Activated CD4-positive, alpha-beta T cell treated with anti-CD3 and anti-CD28 coated beads, Interleukin-2, amount 10 ng/mL, durations not matched to agents 24 days and 14 days (primary cell): ENCODE data around the gene ZFYVE21. TPM values are rescaled to one million over a fixed set of nuclear protein-coding genes. Genes with fewer than 3 reads are reported as not detected.

ENCODE experiments used
- DNase-seq: peaks from one replicate; pipeline ENCODE4 v3.0.0; 2022
- H3K27ac Mint-ChIP-seq: one replicate; pipeline ENCODE4 v1.8.0; 2022; ENCODE audit warnings: mild to moderate bottlenecking, mixed read lengths
- H3K27me3 Mint-ChIP-seq: one replicate; pipeline ENCODE4 v1.8.0; 2022; ENCODE audit warnings: mixed read lengths
- H3K36me3 Mint-ChIP-seq: one replicate; pipeline ENCODE4 v1.8.0; 2022; ENCODE audit warnings: low read depth, mild to moderate bottlenecking, mixed read lengths
- H3K4me1 Mint-ChIP-seq: one replicate; pipeline ENCODE4 v1.8.0; 2021; ENCODE audit warnings: mixed read lengths
- H3K4me3 Mint-ChIP-seq: one replicate; pipeline ENCODE4 v1.8.0; 2022; ENCODE audit warnings: mild to moderate bottlenecking, moderate library complexity, mixed read lengths
- H3K9me3 Mint-ChIP-seq: one replicate; pipeline ENCODE4 v1.8.0; 2021; ENCODE audit warnings: mixed read lengths
- intact Hi-C: fragments of 100-400 bp; cut with micrococcal nuclease; formaldehyde crosslinking; loops from one replicate; pipeline ENCODE4 v1.15.1; 2023
- total RNA-seq: library from RNA; stranded (reverse); gene quantifications from 2 replicates; pipeline ENCODE4 v1.2.3, GENCODE V29; 2022

Gene ZFYVE21
- total RNA-seq, 1 donor from 2014 or later: 23.9 TPM

GRCh38 chr14:103716091-103716801, 636 bp downstream of the ZFYVE21 start:
- Mint-ChIP-seq H3K4me1 (peaks cover 35% of the 10 kb centered on the region), H3K9me3 (no peaks in the 10 kb centered on the region), H3K4me3 (peak overlapping the region; percentile 94), H3K27me3 (no peaks in the 10 kb centered on the region), H3K36me3 (peaks cover 14% of the 10 kb centered on the region), H3K27ac (no peak overlapping the region)
- peak; percentile 77 for DNase-seq
- intact Hi-C loops: no loop called here

GRCh38 chr14:103716899-103717411, 1.3 kb downstream of the ZFYVE21 start:
- Mint-ChIP-seq H3K4me3 (peak overlapping the region; percentile 94), H3K9me3 (no peaks in the 10 kb centered on the region), H3K27ac (no peak overlapping the region), H3K27me3 (no peaks in the 10 kb centered on the region), H3K4me1 (peaks cover 38% of the 10 kb centered on the region), H3K36me3 (peaks cover 14% of the 10 kb centered on the region)
- intact Hi-C loops: no loop called here
- DNase-seq: no peak

GRCh38 chr14:103718572-103718971, 3.0 kb downstream of the ZFYVE21 start:
- peaks cover 30% of the 10 kb centered on the region for H3K4me1 Mint-ChIP-seq
- no peak overlapping the region for H3K27ac Mint-ChIP-seq
- peaks cover 7% of the 10 kb centered on the region for H3K36me3 Mint-ChIP-seq
- intact Hi-C loops: no loop called here
- no peaks in the 10 kb centered on the region for H3K9me3 Mint-ChIP-seq
- no peaks in the 10 kb centered on the region for H3K27me3 Mint-ChIP-seq
- H3K4me3 Mint-ChIP-seq: no peak overlapping the region
- no peak for DNase-seq

GRCh38 chr14:103719751-103720150, 4.1 kb downstream of the ZFYVE21 start:
- H3K4me3 Mint-ChIP-seq: no peak overlapping the region

GRCh38 chr14:103721334-103722120, 5.9 kb downstream of the ZFYVE21 start:
- peaks cover 3% of the 10 kb centered on the region for H3K36me3 Mint-ChIP-seq
- no peaks in the 10 kb centered on the region for H3K9me3 Mint-ChIP-seq
- no peak overlapping the region for H3K27ac Mint-ChIP-seq
- no peak for DNase-seq
- intact Hi-C loops: no loop called here
- no peak overlapping the region for H3K4me3 Mint-ChIP-seq
- H3K27me3 Mint-ChIP-seq: no peaks in the 10 kb centered on the region
- H3K4me1 Mint-ChIP-seq: peaks cover 20% of the 10 kb centered on the region

More at GRCh38 chr14:103719751-103720150, 4.1 kb downstream of the ZFYVE21 start:
- Mint-ChIP-seq H3K36me3 (peaks cover 7% of the 10 kb centered on the region), H3K27me3 (no peaks in the 10 kb centered on the region), H3K9me3 (no peaks in the 10 kb centered on the region), H3K27ac (no peak overlapping the region), H3K4me1 (peaks cover 22% of the 10 kb centered on the region)
- intact Hi-C loops: no loop called here
- DNase-seq: no peak

- Mint-ChIP-seq H3K4me3 (no peak overlapping the region), H3K4me1 (peaks cover 9% of the 10 kb centered on the region), H3K27me3 (no peaks in the 10 kb centered on the region), H3K9me3 (no peaks in the 10 kb centered on the region), H3K36me3 (no peaks in the 10 kb centered on the region), H3K27ac (no peak overlapping the region)
- no peak for DNase-seq
- intact Hi-C loops: no loop called here
Measured at GRCh38 chr14:103723748-103724081, 8.1 kb downstream of the ZFYVE21 start.

GRCh38 chr14:103724116-103724515, 8.5 kb downstream of the ZFYVE21 start:
- H3K9me3 Mint-ChIP-seq: no peaks in the 10 kb centered on the region

GRCh38 chr14:103725001-103725682, 9.5 kb downstream of the ZFYVE21 start:
- H3K27ac Mint-ChIP-seq: no peak overlapping the region
- no peaks in the 10 kb centered on the region for H3K27me3 Mint-ChIP-seq
- intact Hi-C loops: no loop called here
- H3K4me3 Mint-ChIP-seq: no peak overlapping the region
- peaks cover 10% of the 10 kb centered on the region for H3K36me3 Mint-ChIP-seq
- peaks cover 3% of the 10 kb centered on the region for H3K4me1 Mint-ChIP-seq
- no peaks in the 10 kb centered on the region for H3K9me3 Mint-ChIP-seq
- no peak for DNase-seq

More at GRCh38 chr14:103724116-103724515, 8.5 kb downstream of the ZFYVE21 start:
- Mint-ChIP-seq H3K4me3 (no peak overlapping the region), H3K4me1 (peaks cover 7% of the 10 kb centered on the region), H3K36me3 (peaks cover 2% of the 10 kb centered on the region), H3K27ac (no peak overlapping the region), H3K27me3 (no peaks in the 10 kb centered on the region)
- no peak for DNase-seq
- intact Hi-C loops: no loop called here

- Mint-ChIP-seq H3K36me3 (peaks cover 10% of the 10 kb centered on the region), H3K27ac (no peak overlapping the region), H3K9me3 (no peaks in the 10 kb centered on the region), H3K27me3 (no peaks in the 10 kb centered on the region), H3K4me3 (no peak overlapping the region), H3K4me1 (peaks cover 3% of the 10 kb centered on the region)
- no peak for DNase-seq
- intact Hi-C loops: no loop called here
Measured at GRCh38 chr14:103725739-103726395, 10.3 kb downstream of the ZFYVE21 start.

- Mint-ChIP-seq H3K9me3 (no peaks in the 10 kb centered on the region), H3K27ac (no peak overlapping the region), H3K36me3 (peaks cover 10% of the 10 kb centered on the region), H3K4me1 (peaks cover 3% of the 10 kb centered on the region), H3K4me3 (no peak overlapping the region), H3K27me3 (no peaks in the 10 kb centered on the region)
- DNase-seq: no peak
- intact Hi-C loops: no loop called here
Measured at GRCh38 chr14:103726474-103726873, 10.9 kb downstream of the ZFYVE21 start.

- Mint-ChIP-seq H3K27ac (no peak overlapping the region), H3K27me3 (no peaks in the 10 kb centered on the region), H3K4me3 (no peak overlapping the region), H3K4me1 (no peaks in the 10 kb centered on the region), H3K36me3 (peaks cover 10% of the 10 kb centered on the region), H3K9me3 (no peaks in the 10 kb centered on the region)
- DNase-seq: no peak
- intact Hi-C loops: no loop called here
Measured at GRCh38 chr14:103727313-103727980, 11.8 kb downstream of the ZFYVE21 start.

- intact Hi-C loops: no loop called here
- H3K27ac Mint-ChIP-seq: no peak overlapping the region
- H3K9me3 Mint-ChIP-seq: no peaks in the 10 kb centered on the region
- no peaks in the 10 kb centered on the region for H3K4me1 Mint-ChIP-seq
- H3K27me3 Mint-ChIP-seq: no peaks in the 10 kb centered on the region
- no peak for DNase-seq
- H3K36me3 Mint-ChIP-seq: peaks cover 12% of the 10 kb centered on the region
- H3K4me3 Mint-ChIP-seq: no peak overlapping the region
Measured at GRCh38 chr14:103728141-103728540, 12.5 kb downstream of the ZFYVE21 start.

- Mint-ChIP-seq H3K27me3 (no peaks in the 10 kb centered on the region), H3K4me3 (no peak overlapping the region), H3K36me3 (peaks cover 14% of the 10 kb centered on the region), H3K9me3 (no peaks in the 10 kb centered on the region), H3K4me1 (no peaks in the 10 kb centered on the region), H3K27ac (no peak overlapping the region)
- no peak for DNase-seq
- intact Hi-C loops: no loop called here
Measured at GRCh38 chr14:103728721-103729120, 13.1 kb downstream of the ZFYVE21 start.
